H1 (cell line): ENCODE results near the gene DLG5. TPM values are rescaled to one million over a fixed set of nuclear protein-coding genes. Genes with fewer than 3 reads are reported as not detected.

Source experiments
- CTCF ChIA-PET: fragments of 300-600 bp; sonication (Branson Sonifier 250); formaldehyde crosslinking; loops from one replicate; lab custom pipeline; 2021; ENCODE audit not compliant: partially characterized antibody; lab: Charles Lee
- POLR2A ChIA-PET: fragments of 300-600 bp; sonication (Branson Sonifier 250); formaldehyde crosslinking; loops from one replicate; lab custom pipeline; 2021; ENCODE audit warnings: inconsistent platforms; ENCODE audit not compliant: partially characterized antibody; lab: Charles Lee
- DNase-seq, 2 experiments: peaks; one replicate each; pipeline versions ENCODE4 v3.0.0 to v3.0.0-alpha.2; 2010 to 2022; ENCODE audit warnings: low spot score in 2 of 2, low read depth in 1 of 2, mixed read lengths in 1 of 2
- FAIRE-seq: peaks from 2 replicates; lab custom pipeline; 2011; peaks lifted over from hg19 to GRCh38; lab: Jason Lieb, UNC
- H2AFZ ChIP-seq: 2 replicates; pipeline ENCODE4 v1.8.1; 2012; ENCODE audit warnings: low read length, inconsistent platforms
- H2AK5ac ChIP-seq: 2 replicates; pipeline ENCODE4 v1.6.1; 2013; ENCODE audit warnings: low read depth, low read length
- H2BK120ac ChIP-seq: replicated peaks from 2 replicates; pipeline ENCODE3; 2013; ENCODE audit warnings: low read depth, low read length, inconsistent platforms
- H2BK12ac ChIP-seq: 2 replicates; pipeline ENCODE4 v1.6.1; 2013; ENCODE audit warnings: low read depth, low read length
- H2BK15ac ChIP-seq: 2 replicates; pipeline ENCODE4 v1.6.1; 2013; ENCODE audit warnings: low read length
- H2BK20ac ChIP-seq: 2 replicates; pipeline ENCODE4 v1.6.1; 2013; ENCODE audit warnings: low read length
- H2BK5ac ChIP-seq: 2 replicates; pipeline ENCODE4 v1.6.1; 2013; ENCODE audit warnings: low read depth, low read length
- H3K14ac ChIP-seq: 2 replicates; pipeline ENCODE4 v1.6.1; 2013; ENCODE audit warnings: inconsistent platforms; ENCODE audit not compliant: insufficient read length
- H3K18ac ChIP-seq: 2 replicates; pipeline ENCODE4 v1.6.1; 2013; ENCODE audit warnings: low read length; ENCODE audit errors: extremely low read depth
- H3K23ac ChIP-seq: 2 replicates; pipeline ENCODE4 v1.6.1; 2013; ENCODE audit warnings: inconsistent platforms; ENCODE audit not compliant: insufficient read length
- H3K23me2 ChIP-seq: 2 replicates; pipeline ENCODE4 v1.6.1; 2013; ENCODE audit warnings: low read depth, low read length
- H3K27ac ChIP-seq: 2 replicates; pipeline ENCODE4 v1.6.1; 2011; ENCODE audit warnings: low read depth, low read length, inconsistent platforms
- H3K27me3 ChIP-seq, 4 experiments: replicated peaks in 1 of 4; 1 replicate in 1 of 4; 2 replicates in 3 of 4; pipeline versions ENCODE4 v1.6.1 to v1.8.1; 2011 to 2013; ENCODE audit warnings: low read length in 3 of 4, mild to moderate bottlenecking in 3 of 4, inconsistent platforms in 2 of 4, mixed read lengths in 2 of 4, moderate library complexity in 1 of 4; ENCODE audit not compliant: control insufficient read depth in 3 of 4, insufficient read depth in 3 of 4; ENCODE audit errors: extremely low read depth in 1 of 4
- H3K36me3 ChIP-seq, 4 experiments: 2 replicates each; pipeline versions ENCODE4 v1.6.1 to v1.8.1; 2011 to 2013; ENCODE audit warnings: mild to moderate bottlenecking in 4 of 4, low read length in 3 of 4, moderate library complexity in 2 of 4, control low read depth in 1 of 4, inconsistent platforms in 1 of 4; ENCODE audit not compliant: insufficient read depth in 4 of 4, control insufficient read depth in 2 of 4
- H3K4ac ChIP-seq: replicated peaks from 2 replicates; pipeline ENCODE3; 2013; ENCODE audit warnings: low read length, low read depth, mixed read lengths, inconsistent platforms; ENCODE audit not compliant: insufficient read length
- H3K4me1 ChIP-seq, 4 experiments: replicated peaks in 1 of 4; 1 replicate in 1 of 4; 2 replicates in 3 of 4; pipeline versions ENCODE4 v1.6.1 to v1.8.1; 2011 to 2013; ENCODE audit warnings: low read length in 3 of 4, inconsistent platforms in 2 of 4, mixed read lengths in 1 of 4; ENCODE audit not compliant: insufficient read depth in 4 of 4, control insufficient read depth in 3 of 4
- H3K4me2 ChIP-seq, 2 experiments: 2 replicates each; pipeline versions ENCODE4 v1.6.1 to v1.8.1; 2011 to 2013; ENCODE audit warnings: low read depth in 2 of 2, low read length in 2 of 2, control low read depth in 1 of 2, inconsistent platforms in 1 of 2, mild to moderate bottlenecking in 1 of 2; ENCODE audit not compliant: insufficient read depth in 1 of 2
- H3K4me3 ChIP-seq, 4 experiments: fragments of 200-600, 300-600 bp in 1 of 4; sonication (generic), shearing (Covaris generic), sonication (Bioruptor Twin) in 1 of 4; 2 replicates each; pipeline versions ENCODE4 v1.5.1 to v1.8.1; 2011 to 2016; ENCODE audit warnings: low read length in 4 of 4, low read depth in 3 of 4, control low read depth in 2 of 4, inconsistent platforms in 2 of 4, mild to moderate bottlenecking in 2 of 4, mixed read lengths in 1 of 4, moderate library complexity in 1 of 4; ENCODE audit not compliant: insufficient read depth in 2 of 4; ENCODE audit errors: extremely low read depth in 1 of 4
- H3K56ac ChIP-seq: replicated peaks from 2 replicates; pipeline ENCODE3; 2013; ENCODE audit warnings: low read depth, mild to moderate bottlenecking, mixed read lengths, low read length, inconsistent platforms; ENCODE audit not compliant: insufficient read length
- H3K79me1 ChIP-seq: 2 replicates; pipeline ENCODE4 v1.6.1; 2013; ENCODE audit warnings: low read depth, low read length, control low read depth
- H3K79me2 ChIP-seq, 2 experiments: 2 replicates each; pipeline versions ENCODE4 v1.6.1 to v1.8.1; 2012 to 2013; ENCODE audit warnings: low read length in 2 of 2, mild to moderate bottlenecking in 2 of 2, inconsistent platforms in 1 of 2; ENCODE audit not compliant: insufficient read depth in 2 of 2, control insufficient read depth in 1 of 2
- H3K9ac ChIP-seq, 4 experiments: replicated peaks in 1 of 4; 1 replicate in 1 of 4; 2 replicates in 3 of 4; pipeline versions ENCODE4 v1.6.1 to v1.8.1; 2011 to 2013; ENCODE audit warnings: low read depth in 3 of 4, low read length in 3 of 4, control low read depth in 2 of 4, mild to moderate bottlenecking in 2 of 4, moderate library complexity in 2 of 4, inconsistent platforms in 1 of 4; ENCODE audit errors: extremely low read depth in 1 of 4
- H3K9me3 ChIP-seq, 2 experiments: 2 replicates each; pipeline versions ENCODE4 v1.6.1 to v1.8.1; 2012 to 2013; ENCODE audit warnings: mild to moderate bottlenecking in 2 of 2, moderate library complexity in 2 of 2, control low read depth in 1 of 2, inconsistent platforms in 1 of 2, low read depth in 1 of 2, low read length in 1 of 2, mixed read lengths in 1 of 2; ENCODE audit not compliant: insufficient read depth in 2 of 2
- H4K20me1 ChIP-seq, 2 experiments: replicated peaks in 1 of 2; 2 replicates each; pipeline versions ENCODE3 to v1.8.1; 2011 to 2013; ENCODE audit warnings: inconsistent platforms in 2 of 2, low read length in 2 of 2, mild to moderate bottlenecking in 1 of 2; ENCODE audit not compliant: insufficient read depth in 2 of 2, control insufficient read depth in 1 of 2
- H4K5ac ChIP-seq: 2 replicates; pipeline ENCODE4 v1.6.1; 2013; ENCODE audit warnings: low read length, low read depth, mixed read lengths, inconsistent platforms; ENCODE audit not compliant: insufficient read length
- H4K8ac ChIP-seq: 2 replicates; pipeline ENCODE4 v1.8.0; 2013; ENCODE audit warnings: mild to moderate bottlenecking, moderate library complexity, low read length, inconsistent platforms; ENCODE audit not compliant: insufficient read depth; ENCODE audit errors: extremely low read depth
- H4K91ac ChIP-seq: replicated peaks from 2 replicates; pipeline ENCODE3; 2013; ENCODE audit warnings: low read length, mixed read lengths, inconsistent platforms; ENCODE audit not compliant: insufficient read length
- GABPA ChIP-seq: IDR thresholded peaks from 2 replicates; pipeline ENCODE4 v1.6.1; 2011; ENCODE audit warnings: mild to moderate bottlenecking, low read length, moderate library complexity, borderline replicate concordance; ENCODE audit not compliant: insufficient read depth
- WGBS, 2 experiments: shearing (Covaris generic) in 1 of 2; methylation state at CpG; one replicate each; pipeline versions ENCODE4 v1.1.6 to v1.1.7; 2013 to 2015; ENCODE audit warnings: low lambda C conversion rate in 2 of 2, mixed read lengths in 2 of 2, inconsistent platforms in 1 of 2, low coverage in 1 of 2, missing lambda C conversion rate in 1 of 2; ENCODE audit not compliant: insufficient replicate concordance in 2 of 2, insufficient coverage in 1 of 2, insufficient read length in 1 of 2; ENCODE audit errors: extremely low coverage in 1 of 2, missing lambda C conversion rate in 1 of 2; 5-methylcytosine and 5-hydroxymethylcytosine counted together
- polyA plus RNA-seq, 7 experiments: library from polyadenylated mRNA; depleted of rRNA in 3 of 7; stranded (reverse) in 5 of 7; unstranded in 2 of 7; fragments of >200 nt in 5 of 7; fragments of 200-250 nt in 2 of 7; gene quantifications; 1 replicate in 5 of 7; 2 replicates in 1 of 7; 4 replicates in 1 of 7; pipeline versions ENCODE4 v1.2.1 to v1.2.3, GENCODE V29; 2011 to 2013; ENCODE audit warnings: missing spikeins in 2 of 7, mixed read lengths in 2 of 7
- total RNA-seq: library from RNA; stranded (reverse); fragmentation: NEBNext Ultra II Directional; extraction: Animal tissue kit (Norgen Biotek cat#: 25700); gene quantifications from 2 replicates; pipeline ENCODE4 v1.2.1, GENCODE V29; 2021
- TF ChIP-seq, protein P1 (sequence below): IDR thresholded peaks from 2 replicates; pipeline ENCODE4 v1.6.1; 2012; ENCODE audit warnings: inconsistent platforms

DLG5 gene
- total and polyA plus RNA-seq, 2 of the 8 experiments (the other 6 are each of a cell fraction or from before 2014, with no cell fraction given): 15.6 to 71.4 TPM

DNA sequence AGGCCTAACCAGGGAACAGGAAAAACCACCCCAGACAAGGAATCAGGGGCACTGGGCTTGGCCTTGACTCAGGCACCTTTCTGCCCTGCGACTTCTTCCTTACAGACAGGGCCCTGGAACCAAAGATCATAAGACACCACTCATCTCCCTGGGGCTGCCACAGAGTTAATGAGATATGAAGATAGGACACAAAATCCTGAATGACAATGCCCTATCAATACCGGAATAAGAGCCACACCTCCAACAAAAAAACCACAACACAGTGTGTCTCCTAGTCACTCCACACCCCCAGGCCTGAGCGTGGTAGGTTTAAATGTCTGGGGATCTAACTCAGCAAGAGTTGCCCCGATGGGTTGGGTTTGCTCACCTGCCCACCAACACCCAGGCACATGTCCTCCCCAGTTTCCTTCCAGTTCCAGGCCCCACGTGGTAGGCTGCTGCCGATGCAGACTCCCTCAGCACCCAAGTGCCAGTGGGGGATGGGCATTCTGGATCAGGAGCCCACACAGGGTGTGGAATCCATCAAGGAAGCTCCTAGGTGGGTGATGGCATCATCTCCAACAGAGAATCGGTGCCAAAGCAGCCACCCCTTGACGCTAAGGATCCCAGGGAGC is 3.9 kb downstream of the DLG5 start:
- Histone ChIP-seq H3K56ac (no peak overlapping the region), H3K9me3 (no peaks in the 10 kb centered on the region), H2BK20ac (no peak overlapping the region), H3K4ac (no peak overlapping the region), H3K4me3 (no peak overlapping the region), H3K27ac (no peak overlapping the region), H4K20me1 (peaks cover 2 to 15% of the 10 kb centered on the region in 2 experiments), H4K5ac (no peak overlapping the region), H3K23ac (no peak overlapping the region), H3K18ac (no peak overlapping the region), H3K36me3 (no peaks in the 10 kb centered on the region; a peak in 1 of 8 replicates), H3K14ac (no peak overlapping the region), H4K8ac (peak overlapping the region; percentile 74), H3K4me1 (peaks cover 5 to 17% (median 10%) of the 10 kb centered on the region in 4 experiments), H2BK120ac (no peak overlapping the region), H2AFZ (no peak overlapping the region), H2BK5ac (0 out of 2 replicates have a peak overlapping the region, but pooled peaks have one; percentile 15), H2AK5ac (peak overlapping the region; percentile 88; the same call in 1 of the 2 replicates), H3K79me2 (peaks cover 14 to 76% of the 10 kb centered on the region in 2 experiments; a peak in 3 of 4 replicates), H3K9ac (no peak overlapping the region), H2BK12ac (peak overlapping the region; percentile 60; the same call in 1 of the 2 replicates), H3K79me1 (peaks cover 16% of the 10 kb centered on the region), H2BK15ac (no peak overlapping the region), H3K4me2 (no peak overlapping the region), H4K91ac (no peak overlapping the region), H3K23me2 (peaks cover 8% of the 10 kb centered on the region), H3K27me3 (peaks cover 0 to 4% (median under 1%) of the 10 kb centered on the region in 4 experiments; a peak in 1 of 7 replicates)
- FAIRE-seq (no peak), DNase-seq (no peak)
- no peak for TF ChIP-seq GABPA
- TF ChIP-seq, protein P1, sequence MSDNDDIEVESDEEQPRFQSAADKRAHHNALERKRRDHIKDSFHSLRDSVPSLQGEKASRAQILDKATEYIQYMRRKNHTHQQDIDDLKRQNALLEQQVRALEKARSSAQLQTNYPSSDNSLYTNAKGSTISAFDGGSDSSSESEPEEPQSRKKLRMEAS: 0 out of 2 replicates have a peak, but pooled peaks have one; percentile 34
- POLR2A ChIA-PET: interaction anchor here (0.8 to 1.4 kb wide), 5 partner anchors 9 to 52 kb away, joined by 3 to 4 read pairs (median 3); no protein-coding TSS in a partner anchor
- WGBS, 2 experiments: 83% methylated on average over 8 of the region's 8 CpGs; no CpG with 5 or more reads in 1 of the 2 experiments
- CTCF ChIA-PET: interaction anchor here (0.7 to 4.9 kb wide), 7 partner anchors 11 to 76 kb away, joined by 3 to 36 read pairs (median 4); no protein-coding TSS in a partner anchor
